Measurements from ENCODE around the gene PLEKHM3. TPM values are rescaled to one million over a fixed set of nuclear protein-coding genes. Genes with fewer than 3 reads are reported as not detected.

The PLEKHM3 gene
- total and polyA plus RNA-seq, 2 of the 13 experiments (the other 11 are each of a cell fraction or from before 2014, with no cell fraction given), result 4.5 to 4.7 TPM

DNA sequence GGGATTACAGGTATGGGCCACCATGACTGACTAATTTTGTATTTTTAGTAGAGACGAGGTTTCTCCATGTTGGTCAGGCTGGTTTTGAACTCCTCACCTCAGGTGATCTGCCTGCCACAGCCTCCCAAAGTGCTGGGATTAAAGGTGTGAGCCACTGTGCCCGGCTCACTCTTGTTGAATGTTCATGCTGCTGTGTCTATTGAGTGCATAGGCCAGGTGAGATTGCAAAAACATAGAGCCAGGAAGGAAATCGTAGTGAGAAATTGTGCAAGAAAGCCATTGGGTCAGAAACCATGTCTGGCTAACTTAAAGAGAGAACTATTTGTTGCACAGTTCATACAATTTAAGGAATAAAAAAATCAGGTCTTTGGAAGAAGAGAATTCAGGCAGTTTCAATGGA, 210.1 kb downstream of the PLEKHM3 start (continued):
- TF ChIP-seq, protein P1, sequence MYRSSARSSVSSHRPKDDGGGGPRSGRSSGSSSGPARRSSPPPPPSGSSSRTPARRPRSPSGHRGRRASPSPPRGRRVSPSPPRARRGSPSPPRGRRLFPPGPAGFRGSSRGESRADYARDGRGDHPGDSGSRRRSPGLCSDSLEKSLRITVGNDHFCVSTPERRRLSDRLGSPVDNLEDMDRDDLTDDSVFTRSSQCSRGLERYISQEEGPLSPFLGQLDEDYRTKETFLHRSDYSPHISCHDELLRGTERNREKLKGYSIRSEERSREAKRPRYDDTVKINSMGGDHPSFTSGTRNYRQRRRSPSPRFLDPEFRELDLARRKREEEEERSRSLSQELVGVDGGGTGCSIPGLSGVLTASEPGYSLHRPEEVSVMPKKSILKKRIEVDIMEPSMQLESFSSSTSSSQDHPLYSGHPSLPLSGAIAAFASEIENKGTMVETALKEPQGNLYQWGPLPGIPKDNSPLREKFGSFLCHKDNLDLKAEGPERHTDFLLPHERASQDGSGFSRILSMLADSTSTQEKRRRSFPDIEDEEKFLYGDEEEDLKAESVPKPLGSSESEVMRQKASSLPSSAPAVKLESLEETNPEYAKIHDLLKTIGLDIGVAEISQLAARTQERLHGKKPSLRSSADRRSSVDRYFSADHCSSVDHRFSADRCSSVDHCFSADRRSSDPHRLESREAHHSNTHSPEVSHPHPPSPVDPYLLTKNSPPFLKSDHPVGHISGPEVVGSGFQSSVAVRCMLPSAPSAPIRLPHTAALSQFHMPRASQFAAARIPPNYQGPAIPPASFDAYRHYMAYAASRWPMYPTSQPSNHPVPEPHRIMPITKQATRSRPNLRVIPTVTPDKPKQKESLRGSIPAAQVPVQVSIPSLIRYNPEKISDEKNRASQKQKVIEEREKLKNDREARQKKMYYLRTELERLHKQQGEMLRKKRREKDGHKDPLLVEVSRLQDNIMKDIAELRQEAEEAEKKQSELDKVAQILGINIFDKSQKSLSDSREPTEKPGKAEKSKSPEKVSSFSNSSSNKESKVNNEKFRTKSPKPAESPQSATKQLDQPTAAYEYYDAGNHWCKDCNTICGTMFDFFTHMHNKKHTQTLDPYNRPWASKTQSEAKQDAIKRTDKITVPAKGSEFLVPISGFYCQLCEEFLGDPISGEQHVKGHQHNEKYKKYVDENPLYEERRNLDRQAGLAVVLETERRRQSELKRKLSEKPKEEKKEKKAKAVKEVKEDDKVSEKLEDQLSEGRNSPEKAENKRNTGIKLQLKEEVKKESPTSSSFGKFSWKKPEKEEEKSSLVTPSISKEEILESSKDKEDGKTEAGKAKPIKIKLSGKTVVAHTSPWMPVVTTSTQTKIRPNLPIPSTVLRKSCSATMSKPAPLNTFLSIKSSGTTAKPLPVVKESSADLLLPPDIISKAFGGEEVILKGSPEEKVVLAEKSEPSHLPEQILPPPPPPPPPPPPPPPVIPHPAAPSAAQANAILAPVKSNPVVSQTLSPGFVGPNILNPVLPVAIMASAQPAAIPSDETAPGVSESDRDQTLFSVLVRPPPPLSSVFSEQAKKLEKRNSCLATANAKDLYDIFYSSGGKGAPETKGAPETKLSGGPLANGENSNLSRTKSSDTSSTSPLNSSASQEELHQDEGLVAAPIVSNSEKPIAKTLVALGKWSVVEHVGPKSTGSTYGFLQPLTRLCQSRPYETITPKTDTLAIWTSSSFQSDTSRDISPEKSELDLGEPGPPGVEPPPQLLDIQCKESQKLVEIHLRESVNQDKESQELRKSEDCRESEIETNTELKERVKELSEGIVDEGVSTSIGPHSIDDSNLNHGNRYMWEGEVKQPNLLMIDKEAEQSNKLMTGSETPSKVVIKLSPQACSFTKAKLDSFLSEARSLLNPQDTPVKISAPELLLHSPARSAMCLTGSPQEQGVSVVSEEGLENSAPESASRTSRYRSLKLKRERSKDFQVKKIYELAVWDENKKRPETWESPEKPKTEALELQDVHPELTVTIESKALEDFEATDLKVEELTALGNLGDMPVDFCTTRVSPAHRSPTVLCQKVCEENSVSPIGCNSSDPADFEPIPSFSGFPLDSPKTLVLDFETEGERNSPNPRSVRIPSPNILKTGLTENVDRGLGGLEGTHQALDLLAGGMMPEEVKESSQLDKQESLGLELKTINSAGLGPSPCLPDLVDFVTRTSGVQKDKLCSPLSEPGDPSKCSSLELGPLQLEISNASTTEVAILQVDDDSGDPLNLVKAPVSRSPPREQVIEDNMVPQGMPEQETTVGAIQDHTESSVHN (CRISPR knock-in tag; IDR thresholded peaks at IDR 0.05), result no peak
- TF ChIP-seq, protein P2, sequence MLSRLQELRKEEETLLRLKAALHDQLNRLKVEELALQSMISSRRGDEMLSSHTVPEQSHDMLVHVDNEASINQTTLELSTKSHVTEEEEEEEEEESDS (CRISPR knock-in tag; IDR thresholded peaks at IDR 0.05; ENCODE audit: borderline replicate concordance), result no peak
- TF ChIP-seq ZNF354B (CRISPR knock-in tag; IDR thresholded peaks at IDR 0.05) (no peak), ZNF781 (CRISPR knock-in tag; IDR thresholded peaks at IDR 0.05; ENCODE audit: borderline replicate concordance, not compliant biosample characterization) (no peak), ZNF629 (CRISPR knock-in tag; conservative IDR thresholded peaks at IDR 0.05) (0 out of 2 replicates have a peak, but pooled peaks have one; percentile 19), ZBTB20 (CRISPR knock-in tag; IDR thresholded peaks at IDR 0.05; ENCODE audit: borderline replicate concordance, low read depth) (no peak), HCFC1 (IDR thresholded peaks at IDR 0.05; ENCODE audit: low read depth, low read length) (no peak), ZNF780A (CRISPR knock-in tag; IDR thresholded peaks at IDR 0.05) (no peak), ELF1 (CRISPR knock-in tag; IDR thresholded peaks at IDR 0.05) (no peak), DR1 (CRISPR knock-in tag; IDR thresholded peaks at IDR 0.05) (no peak), HIVEP1 (CRISPR knock-in tag; IDR thresholded peaks at IDR 0.05) (no peak), KLF11 (CRISPR knock-in tag; IDR thresholded peaks at IDR 0.05) (no peak)
- TF ChIP-seq, protein P3, sequence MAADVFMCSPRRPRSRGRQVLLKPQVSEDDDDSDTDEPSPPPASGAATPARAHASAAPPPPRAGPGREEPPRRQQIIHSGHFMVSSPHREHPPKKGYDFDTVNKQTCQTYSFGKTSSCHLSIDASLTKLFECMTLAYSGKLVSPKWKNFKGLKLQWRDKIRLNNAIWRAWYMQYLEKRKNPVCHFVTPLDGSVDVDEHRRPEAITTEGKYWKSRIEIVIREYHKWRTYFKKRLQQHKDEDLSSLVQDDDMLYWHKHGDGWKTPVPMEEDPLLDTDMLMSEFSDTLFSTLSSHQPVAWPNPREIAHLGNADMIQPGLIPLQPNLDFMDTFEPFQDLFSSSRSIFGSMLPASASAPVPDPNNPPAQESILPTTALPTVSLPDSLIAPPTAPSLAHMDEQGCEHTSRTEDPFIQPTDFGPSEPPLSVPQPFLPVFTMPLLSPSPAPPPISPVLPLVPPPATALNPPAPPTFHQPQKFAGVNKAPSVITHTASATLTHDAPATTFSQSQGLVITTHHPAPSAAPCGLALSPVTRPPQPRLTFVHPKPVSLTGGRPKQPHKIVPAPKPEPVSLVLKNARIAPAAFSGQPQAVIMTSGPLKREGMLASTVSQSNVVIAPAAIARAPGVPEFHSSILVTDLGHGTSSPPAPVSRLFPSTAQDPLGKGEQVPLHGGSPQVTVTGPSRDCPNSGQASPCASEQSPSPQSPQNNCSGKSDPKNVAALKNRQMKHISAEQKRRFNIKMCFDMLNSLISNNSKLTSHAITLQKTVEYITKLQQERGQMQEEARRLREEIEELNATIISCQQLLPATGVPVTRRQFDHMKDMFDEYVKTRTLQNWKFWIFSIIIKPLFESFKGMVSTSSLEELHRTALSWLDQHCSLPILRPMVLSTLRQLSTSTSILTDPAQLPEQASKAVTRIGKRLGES (CRISPR knock-in tag; IDR thresholded peaks at IDR 0.05; ENCODE audit: borderline replicate concordance), result no peak
- TF ChIP-seq, protein P4, sequence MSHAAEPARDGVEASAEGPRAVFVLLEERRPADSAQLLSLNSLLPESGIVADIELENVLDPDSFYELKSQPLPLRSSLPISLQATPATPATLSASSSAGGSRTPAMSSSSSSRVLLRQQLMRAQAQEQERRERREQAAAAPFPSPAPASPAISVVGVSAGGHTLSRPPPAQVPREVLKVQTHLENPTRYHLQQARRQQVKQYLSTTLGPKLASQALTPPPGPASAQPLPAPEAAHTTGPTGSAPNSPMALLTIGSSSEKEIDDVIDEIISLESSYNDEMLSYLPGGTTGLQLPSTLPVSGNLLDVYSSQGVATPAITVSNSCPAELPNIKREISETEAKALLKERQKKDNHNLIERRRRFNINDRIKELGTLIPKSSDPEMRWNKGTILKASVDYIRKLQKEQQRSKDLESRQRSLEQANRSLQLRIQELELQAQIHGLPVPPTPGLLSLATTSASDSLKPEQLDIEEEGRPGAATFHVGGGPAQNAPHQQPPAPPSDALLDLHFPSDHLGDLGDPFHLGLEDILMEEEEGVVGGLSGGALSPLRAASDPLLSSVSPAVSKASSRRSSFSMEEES (CRISPR knock-in tag; IDR thresholded peaks at IDR 0.05), result no peak
- TF ChIP-seq, protein P5, sequence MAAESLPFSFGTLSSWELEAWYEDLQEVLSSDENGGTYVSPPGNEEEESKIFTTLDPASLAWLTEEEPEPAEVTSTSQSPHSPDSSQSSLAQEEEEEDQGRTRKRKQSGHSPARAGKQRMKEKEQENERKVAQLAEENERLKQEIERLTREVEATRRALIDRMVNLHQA (CRISPR knock-in tag; IDR thresholded peaks at IDR 0.05), result no peak
- TF ChIP-seq, protein P6, sequence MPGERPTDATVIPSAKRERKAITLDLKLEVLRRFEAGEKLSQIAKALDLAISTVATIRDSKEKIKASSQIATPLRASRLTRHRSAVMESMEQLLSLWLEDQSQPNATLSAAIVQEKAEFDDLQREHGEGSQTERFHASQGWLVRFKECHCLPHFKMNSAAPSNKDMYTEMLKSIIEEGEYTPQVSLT (CRISPR knock-in tag; IDR thresholded peaks at IDR 0.05; ENCODE audit: borderline replicate concordance, low read depth), result no peak

Measured in HepG2 (cell line).